DMS153 treated with DMSO at 0.1 percent for 48 hours (cell line): ENCODE results near the gene ADAMTS12.

ENCODE experiments used
- DNase-seq: peaks from one replicate; lab custom pipeline; 2025; ENCODE audit not compliant: unreplicated experiment; lab: John Stamatoyannopoulos, UW

The ADAMTS12 gene

DNA sequence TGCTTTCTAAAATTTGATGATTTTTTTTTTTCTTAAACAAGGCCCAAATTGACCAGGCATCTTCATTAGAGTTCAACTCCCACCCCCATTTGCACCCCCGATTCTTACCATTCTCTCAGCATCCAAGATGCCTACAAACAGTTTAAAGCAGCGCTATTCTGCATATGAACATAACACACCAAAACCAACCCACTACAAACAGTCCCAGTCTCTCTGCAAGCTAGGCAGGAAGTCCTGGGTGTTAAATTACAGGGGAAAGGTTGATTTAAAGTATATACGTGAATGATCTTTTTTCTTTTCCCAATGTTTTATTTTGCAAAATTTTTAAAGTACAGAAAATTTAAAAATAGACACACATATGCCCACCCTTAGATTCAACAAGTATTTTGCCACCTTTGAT is 127.0 kb downstream of the ADAMTS12 start:
- DNase-seq, result no peak

DNA sequence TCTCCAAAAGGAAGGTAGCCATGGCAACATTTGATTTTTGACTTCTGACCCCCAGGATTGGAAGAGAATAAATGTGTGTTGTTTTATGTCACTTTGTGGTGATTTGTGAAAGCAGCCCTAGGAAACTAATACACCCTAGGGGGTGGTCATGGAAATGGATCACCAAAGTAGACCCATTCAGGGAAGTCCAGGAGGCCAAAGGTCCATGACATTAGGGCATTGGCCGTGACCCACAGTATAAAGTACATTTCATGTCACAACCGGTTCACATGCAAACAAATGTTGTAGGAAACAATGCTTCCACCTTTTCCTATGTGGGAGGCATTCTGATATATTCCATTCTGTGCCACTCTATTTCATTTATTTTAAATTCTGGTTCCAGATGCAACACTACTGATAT is 128.4 kb downstream of the ADAMTS12 start:
- DNase-seq, result no peak

DNA sequence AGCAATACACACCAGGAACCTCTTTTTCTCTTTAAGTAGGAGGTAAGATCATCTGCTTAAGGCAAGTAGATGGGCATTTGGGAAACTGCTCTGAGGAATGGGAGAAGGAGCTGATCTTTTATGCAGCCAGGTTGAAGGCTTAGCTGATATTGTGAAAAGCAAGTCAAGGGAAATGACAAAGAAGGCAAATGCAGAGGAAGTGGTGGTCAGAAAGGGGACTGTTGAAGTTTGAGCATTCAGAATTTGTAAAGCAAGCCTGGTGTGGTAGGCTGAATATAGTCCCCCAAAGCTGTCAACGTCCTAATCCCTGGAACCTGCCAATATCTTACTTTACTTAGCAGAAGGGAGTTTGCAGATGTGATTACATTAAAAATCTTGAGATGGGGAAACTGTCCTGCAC is 128.9 kb downstream of the ADAMTS12 start:
- no peak for DNase-seq

DNA sequence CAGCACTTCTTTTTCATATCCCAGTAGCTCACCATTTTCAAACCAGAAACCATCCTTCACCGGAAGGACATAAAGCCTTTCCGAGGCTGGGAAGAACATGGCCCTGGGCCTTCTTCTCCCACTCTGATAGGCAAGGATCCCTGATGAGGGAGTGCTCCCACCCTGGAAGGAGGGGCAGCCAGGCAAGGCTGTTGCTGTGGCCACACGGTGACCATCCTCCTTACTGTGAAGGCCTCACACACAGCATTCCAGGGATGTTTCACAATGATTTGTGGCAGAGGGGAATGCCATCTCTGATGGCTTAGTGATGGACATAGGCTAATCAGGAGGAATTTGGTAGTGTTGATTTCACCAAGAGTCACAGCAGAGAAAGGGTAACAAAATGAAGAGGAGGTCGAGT is 130.7 kb downstream of the ADAMTS12 start:
- DNase-seq, result no peak

DNA sequence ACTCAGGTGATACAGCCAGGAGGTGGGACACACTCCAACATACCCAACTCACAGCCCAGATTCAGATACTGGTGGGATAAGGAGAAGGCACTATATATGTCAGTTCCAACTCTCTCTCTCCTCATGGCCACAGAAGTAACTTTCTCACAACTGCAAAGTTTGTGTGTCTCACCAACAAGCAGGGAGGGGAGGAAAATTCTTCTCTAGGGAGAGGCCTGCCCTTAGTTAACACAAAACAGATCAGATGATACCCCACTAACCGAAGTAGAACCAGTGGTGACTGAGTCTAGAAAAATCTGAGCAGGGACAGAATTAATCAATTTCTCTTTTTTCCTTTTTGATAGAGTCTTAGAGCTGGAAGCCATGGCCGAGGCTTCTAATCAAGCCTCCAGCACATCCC is 133.1 kb downstream of the ADAMTS12 start:
- no peak for DNase-seq

DNA sequence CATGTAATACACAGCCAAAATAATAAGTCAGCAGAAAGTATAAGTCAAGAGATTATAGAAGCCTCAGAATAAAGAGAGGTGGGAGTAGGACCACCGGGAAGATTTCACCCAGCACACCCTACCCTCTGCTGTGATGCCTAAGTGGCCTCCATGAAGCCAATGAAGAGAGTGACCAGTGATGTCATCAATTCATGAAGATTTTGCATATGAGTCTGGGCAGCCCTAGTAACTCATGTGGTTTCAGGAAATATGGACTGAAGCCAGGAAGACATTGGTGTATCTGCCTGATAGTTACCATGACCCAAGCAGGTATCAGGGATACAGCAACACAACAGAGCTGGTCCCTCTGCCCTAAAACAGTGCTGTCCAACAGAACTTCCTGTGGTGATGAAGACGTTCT is 135.3 kb downstream of the ADAMTS12 start:
- DNase-seq, result no peak

DNA sequence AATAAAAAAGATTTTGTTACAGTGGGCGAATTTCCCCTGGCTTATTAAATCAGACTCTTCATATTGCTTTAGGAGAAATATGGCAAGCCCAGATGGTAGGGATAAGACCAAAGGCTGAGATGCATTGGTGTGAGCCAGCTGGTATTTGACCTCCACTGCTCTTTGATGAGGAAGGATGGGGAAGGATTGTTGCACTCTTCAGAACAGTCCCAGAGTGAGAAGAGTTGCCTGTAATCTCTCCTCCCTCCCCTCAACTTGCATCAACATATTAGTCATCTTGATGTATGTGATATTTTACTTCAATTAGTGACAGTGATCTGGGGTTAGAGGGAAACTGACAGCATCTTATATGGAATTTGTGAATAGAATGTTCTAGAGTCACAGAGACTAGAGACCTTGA is 136.6 kb downstream of the ADAMTS12 start:
- no peak for DNase-seq

DNA sequence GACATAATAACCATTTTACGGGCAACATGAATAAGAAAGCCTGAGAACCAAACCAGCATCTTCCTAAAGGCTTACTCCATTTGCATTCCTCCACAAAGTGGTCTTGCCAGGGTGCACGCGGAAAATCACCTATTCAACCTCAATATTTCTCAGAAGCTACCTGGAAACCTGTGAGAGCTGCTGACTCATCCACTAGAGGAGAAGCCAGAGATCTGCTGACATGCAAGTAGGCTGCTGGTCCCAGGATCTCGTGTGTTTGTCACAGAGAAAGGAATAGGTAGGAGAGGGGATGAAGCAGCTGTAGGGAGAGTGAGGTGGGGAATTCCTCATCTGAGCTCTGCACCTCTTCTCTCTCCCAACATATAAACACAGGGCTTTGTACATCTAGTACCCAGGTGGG is 138.1 kb downstream of the ADAMTS12 start:
- DNase-seq, result no peak

DNA sequence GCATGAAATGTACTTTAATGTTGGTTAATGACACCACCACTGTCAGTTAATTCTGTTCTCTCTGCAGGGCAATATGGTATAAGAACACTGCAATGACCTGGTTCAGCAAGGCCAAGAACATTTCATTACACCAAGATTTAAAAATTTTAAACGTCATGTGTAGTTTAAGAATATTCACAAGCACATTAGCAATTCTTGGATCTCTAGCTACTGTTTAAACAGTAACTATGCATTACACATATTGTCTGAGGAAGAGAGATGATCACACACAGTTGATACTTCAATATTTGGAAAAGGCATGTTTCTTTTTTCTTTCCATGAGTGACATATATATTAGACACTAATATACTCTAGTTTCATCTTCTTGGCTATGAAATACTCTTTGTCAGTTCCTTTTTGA is 143.0 kb downstream of the ADAMTS12 start:
- DNase-seq, result no peak

DNA sequence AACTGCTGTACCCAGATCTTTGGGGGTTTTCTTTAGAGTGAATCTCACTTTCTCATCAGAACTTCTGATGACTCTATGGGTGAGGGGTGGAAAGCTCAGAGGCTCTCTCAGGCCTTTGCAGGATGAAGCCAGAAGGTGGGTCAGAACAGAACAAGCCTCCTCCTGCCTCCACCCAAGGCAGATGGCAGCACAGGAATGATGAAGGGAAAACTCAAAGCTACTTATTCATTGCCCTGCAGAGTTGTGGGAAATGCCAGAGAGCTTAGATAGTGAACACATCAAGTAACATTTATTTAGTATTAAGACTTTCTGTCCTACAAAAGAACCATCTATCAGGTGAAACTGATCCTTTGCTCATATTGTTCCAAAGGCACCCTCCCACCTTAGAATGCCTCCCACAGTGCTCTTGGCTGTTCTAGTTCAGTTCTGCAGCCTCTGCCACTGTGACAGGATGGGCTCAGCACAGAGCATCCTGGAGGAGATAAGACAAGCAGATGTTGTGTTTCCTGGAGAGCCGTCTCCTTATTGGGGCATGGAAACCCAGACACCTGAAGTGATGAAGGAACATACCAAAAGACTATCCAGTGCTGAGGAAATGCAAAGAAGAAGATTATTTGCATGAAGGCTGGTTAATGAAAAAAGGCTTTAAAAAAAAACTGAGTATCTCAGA is 146.6 kb downstream of the ADAMTS12 start:
- DNase-seq, result no peak

DNA sequence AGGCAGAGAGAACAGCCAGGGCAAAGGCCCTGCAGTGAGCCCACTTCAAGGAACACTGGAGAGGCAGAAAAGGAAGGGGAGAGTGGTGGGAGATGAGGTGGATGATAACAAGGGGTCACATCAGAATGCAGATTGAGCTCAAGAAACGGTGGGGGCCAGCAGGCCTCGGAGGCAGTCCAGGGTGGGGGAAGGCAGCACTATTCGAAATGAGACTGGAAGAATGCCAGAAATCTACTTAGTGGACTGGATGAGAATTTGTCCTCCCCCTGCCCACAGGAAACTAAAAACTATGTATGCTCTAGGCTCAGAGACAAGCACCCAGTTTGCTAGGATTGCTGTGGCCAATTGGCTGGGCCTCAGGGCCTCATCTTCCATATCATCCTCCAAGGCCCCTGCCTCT is 148.7 kb downstream of the ADAMTS12 start:
- no peak for DNase-seq

DNA sequence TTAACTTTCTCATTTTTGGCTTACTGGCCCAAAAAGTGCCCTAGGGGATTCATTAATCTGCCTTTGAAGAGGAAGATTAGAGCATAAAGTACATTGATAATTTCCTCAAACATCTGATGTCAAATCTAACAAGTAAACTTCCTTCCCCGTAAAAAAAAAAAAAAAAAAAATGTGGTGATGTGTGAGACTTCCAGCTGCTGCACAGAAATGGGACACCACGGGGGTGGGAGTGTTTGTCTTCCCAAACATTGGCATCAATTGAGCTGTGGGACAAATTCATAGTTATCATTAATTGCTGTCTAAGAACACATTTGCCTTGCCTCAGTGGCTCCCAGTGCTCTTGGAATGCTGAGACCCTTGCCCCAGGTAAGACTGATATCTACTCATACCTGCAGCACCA is 149.6 kb downstream of the ADAMTS12 start:
- no peak for DNase-seq

DNA sequence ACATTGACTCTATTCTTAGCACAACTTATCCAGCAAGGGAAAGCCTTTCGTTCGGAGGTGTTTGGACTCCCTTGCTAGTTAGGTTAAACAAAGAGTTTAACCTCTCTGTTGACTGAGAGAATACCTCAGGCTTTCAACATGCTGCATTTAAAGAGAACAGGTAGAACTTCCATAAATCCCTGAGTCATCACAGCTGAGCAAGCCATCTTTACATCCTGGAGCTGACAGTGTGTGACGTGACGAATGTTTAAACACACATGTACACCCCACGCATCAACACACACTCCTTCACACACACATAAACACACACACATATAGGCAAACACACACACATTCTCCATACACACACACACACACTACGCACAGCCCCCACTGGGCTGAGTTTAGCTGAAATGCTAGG is 152.8 kb downstream of the ADAMTS12 start:
- no peak for DNase-seq

DNA sequence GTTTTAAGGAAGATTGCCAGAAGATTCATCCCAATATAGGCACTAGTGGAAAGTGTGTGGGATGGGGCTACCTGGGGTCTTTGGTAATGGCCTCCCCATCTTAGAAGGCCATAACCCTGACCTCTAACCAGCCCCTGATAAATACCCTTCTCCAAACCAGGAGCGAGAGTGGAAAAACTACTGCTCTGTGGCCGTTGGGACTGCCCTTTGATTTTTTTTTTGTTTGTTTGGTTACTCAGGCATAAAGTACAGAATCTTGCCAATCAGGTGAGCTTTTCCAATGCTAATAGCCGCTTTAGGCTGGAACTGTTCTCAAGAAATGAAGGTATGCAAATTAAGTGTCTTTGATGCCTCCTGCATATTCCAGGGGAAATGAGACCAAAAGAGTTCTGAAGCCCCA is 153.7 kb downstream of the ADAMTS12 start:
- no peak for DNase-seq

DNA sequence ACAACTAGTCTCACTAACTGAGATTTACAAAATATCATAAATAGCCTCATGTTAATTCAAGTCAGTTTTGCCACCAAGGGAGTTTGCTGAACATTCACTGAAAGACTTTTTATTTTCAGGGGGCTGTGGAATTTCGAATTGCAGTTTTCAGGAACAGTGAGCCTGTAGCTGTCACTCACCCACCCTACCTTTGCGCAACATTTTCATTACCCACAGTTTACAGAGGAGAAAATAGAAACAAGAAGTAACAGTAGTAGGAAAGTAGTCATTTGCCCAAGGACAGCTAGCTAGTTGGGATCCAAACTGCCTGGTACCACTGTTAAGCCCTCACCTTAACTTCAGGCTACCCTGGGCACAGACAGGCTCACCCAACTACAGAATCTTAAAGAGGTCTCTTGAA is 154.1 kb downstream of the ADAMTS12 start:
- no peak for DNase-seq

DNA sequence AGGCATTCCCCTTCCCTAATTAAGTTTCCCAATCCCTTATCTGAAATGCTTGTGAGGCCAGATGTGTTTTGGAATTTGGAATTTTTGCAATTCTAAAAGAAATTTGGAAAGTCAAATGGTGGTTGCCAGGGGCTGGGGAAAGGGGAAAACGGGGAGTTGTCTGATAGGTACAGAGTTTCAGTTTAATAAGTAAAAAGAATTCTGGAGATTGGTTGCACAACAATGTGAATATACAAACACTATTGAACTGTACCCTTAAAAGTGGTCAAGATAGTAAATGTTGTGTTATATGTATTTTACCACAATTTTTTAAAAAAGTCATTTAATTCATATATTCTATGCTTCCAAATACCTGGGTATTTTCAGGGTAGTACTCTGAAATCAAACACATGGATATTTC is 154.5 kb downstream of the ADAMTS12 start:
- no peak for DNase-seq

DNA sequence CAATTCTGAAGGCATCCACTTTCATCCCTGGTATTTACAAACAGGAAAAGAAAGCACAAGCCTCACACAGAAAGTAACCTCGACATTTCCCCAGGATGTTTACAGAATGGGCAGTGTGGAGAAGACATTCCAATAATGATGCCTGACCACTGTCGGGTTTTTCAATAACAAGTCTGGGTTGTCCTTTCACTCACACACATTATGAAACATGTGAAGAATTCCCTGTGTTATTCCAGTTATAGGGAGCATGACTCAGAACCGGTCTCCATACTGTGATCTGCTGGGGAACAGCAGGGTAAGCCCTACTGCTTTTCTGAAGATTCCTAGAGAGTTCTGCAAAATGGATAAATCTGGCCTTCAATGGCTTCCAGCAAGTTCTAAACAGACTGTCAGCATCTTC is 155.3 kb downstream of the ADAMTS12 start:
- DNase-seq, result no peak

DNA sequence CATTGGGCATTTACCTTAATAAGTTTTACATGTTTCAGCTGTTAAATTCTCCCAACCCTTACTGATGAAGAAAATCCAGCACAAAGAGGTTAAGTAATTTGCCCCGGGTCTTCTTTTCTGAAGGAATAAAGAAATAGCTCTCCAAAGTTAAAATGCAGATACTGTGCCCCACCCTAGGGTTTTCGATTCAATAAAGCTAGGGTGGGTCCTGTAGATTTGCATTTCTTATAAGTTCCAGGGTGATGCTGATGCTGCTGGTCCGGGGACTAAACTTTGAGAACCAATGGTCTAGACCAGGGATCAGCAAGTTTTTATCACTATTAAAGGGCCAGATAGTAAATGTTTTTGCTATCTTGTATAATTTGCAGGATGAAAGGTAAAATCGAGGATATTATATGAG is 156.7 kb downstream of the ADAMTS12 start:
- DNase-seq, result no peak

DNA sequence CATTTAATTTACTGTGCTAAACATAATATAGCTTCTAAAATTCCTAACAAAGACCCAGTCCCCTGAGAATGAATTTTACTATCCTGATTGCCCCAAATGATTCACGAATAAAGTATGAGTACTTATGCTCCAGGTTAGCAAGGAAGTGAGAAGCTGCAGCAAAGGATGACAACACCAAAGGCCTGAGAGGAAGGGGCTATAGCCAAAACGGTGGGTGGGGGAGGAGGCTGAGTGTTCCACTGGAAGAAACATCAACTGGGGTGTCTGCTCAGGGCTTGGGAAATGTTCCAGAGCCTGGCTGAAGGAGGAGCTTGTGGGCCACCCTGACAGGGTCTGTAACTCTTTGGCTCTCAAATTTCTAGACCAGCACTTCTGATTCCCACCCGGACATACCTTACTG is 157.3 kb downstream of the ADAMTS12 start:
- DNase-seq, result no peak

DNA sequence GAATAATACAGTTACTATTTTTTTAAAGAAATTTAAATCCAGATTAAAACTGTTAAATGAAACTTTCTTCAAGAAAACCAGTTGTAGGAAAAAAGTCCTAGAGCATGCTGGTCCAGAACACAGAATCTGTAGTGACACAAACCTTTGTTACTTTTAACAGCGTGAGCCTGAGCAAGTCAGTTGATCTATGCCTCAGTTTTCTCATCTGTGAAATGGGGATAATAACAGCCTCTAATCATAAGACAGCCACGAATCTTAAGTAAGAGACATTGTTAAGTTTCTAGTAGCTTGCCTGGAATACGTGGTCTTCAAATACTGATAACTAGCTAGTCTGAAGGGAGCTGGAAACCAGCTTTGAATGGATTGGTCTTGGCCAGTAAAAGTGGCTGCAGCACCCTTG is 158.6 kb downstream of the ADAMTS12 start:
- no peak for DNase-seq

DNA sequence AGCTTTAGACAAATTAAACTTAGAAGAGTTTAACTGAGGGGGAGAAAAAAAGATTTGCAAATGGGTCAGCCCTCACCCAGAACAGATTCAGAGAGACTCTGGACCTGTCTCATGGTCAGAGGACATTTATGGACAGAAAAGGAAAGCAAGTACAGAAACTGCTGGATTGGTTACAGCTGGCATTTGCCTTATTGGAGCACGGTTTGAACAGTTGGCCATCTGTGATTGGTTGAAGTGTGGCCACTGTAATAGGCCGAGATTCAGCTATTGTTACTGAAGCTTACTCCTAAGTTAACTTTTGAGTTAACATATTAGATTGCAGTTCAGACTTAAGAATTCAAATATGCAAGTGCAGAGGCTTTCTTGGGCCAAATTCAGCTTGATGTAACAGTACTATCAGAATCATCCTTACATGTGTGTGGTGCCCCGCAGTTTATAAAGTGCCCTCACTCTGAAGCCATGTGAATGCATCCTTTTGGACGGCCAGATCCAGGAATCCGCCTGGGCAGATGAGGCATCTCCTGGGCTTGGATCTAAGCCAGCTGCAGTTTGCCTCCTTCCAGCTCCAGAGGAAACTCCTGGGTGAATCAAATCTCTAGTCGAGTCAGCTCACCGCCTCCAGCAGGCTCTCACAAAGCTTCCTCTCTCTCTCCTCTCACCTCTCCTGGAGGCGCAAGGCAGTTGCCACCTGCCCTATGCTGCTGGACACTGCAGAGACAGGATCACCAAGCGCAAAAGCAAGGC is 165.2 kb downstream of the ADAMTS12 start:
- DNase-seq, result no peak

DNA sequence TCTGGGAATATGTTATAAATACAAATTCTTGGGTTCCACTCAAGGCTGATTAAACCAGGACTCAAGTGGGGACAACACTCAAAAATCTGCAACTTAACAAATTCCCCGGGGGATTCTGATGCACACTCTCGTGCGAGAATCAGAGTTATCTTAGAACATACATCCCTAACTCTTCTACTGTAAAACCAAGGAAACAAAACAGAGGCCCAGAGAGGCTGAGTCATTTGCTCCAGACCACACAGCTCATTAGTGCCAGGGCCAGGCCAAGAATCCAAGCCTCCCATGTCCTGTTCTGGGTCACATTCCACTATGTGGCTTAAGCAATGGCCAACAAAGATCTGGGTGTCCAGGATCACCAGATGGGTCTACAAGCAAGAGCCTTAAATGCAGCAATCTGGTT is 166.0 kb downstream of the ADAMTS12 start:
- DNase-seq, result no peak
